Measurements from ENCODE around the gene ADAM19. TPM values are rescaled to one million over a fixed set of nuclear protein-coding genes. Genes with fewer than 3 reads are reported as not detected.

The ADAM19 gene, protein sequence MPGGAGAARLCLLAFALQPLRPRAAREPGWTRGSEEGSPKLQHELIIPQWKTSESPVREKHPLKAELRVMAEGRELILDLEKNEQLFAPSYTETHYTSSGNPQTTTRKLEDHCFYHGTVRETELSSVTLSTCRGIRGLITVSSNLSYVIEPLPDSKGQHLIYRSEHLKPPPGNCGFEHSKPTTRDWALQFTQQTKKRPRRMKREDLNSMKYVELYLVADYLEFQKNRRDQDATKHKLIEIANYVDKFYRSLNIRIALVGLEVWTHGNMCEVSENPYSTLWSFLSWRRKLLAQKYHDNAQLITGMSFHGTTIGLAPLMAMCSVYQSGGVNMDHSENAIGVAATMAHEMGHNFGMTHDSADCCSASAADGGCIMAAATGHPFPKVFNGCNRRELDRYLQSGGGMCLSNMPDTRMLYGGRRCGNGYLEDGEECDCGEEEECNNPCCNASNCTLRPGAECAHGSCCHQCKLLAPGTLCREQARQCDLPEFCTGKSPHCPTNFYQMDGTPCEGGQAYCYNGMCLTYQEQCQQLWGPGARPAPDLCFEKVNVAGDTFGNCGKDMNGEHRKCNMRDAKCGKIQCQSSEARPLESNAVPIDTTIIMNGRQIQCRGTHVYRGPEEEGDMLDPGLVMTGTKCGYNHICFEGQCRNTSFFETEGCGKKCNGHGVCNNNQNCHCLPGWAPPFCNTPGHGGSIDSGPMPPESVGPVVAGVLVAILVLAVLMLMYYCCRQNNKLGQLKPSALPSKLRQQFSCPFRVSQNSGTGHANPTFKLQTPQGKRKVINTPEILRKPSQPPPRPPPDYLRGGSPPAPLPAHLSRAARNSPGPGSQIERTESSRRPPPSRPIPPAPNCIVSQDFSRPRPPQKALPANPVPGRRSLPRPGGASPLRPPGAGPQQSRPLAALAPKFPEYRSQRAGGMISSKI
- 100 to 1,000 TPM; 358 to 384 TPM for total RNA-seq

- H3K27me3 Mint-ChIP-seq = no peaks in the 10 kb centered on the region
- ATAC-seq (peak; percentile 84 to 89), DNase-seq (ENCODE audit: low spot score) (peak; percentile 71)
- H3K9me3 Mint-ChIP-seq = no peaks in the 10 kb centered on the region
- H3K4me1 Mint-ChIP-seq (ENCODE audit: low read depth in 2 of 2) = peaks cover 38 to 55% of the 10 kb centered on the region in 2 donors
- peak within 1 kb of the TSS; percentile 97 for H3K4me3 Mint-ChIP-seq
- H3K27ac Mint-ChIP-seq = peak within 1 kb of the TSS; percentile 79 to 89
- peaks cover 26% of the 10 kb centered on the region for H3K36me3 Mint-ChIP-seq
Observed at GRCh38 chr5:157575381-157576020, at the start of gene ADAM19. TSS of gene ADAM19 (minus strand) at chr5:157575775. CDS start at chr5:157575696, 79 bp downstream.

DNA sequence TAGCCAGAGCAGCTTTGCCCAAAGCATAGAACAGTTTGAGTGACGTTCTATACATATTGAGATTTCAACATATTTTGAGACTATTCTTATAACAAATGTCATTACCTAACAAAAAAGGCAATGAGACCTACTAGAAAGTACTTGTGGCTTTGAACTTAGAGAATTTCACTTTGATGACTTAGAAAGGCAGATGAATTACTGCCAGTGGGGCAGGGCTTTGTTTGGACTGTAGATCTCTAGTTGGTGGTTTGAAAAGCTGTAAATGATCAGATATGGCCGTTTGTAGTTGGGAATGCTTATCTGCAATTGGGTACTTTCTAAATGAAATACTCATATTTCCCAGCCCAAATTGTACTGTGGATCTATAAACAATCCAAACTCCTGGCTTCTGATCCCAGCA, 48.6 kb upstream of the ADAM19 start:
- DNase-seq (ENCODE audit: low spot score) = no peak
- no peaks in the 10 kb centered on the region for H3K9me3 Mint-ChIP-seq
- ATAC-seq = no peak
- H3K27ac Mint-ChIP-seq = no peak overlapping the region
- H3K36me3 Mint-ChIP-seq = peaks cover 17% of the 10 kb centered on the region
- peaks cover 3 to 4% of the 10 kb centered on the region in 2 donors for H3K4me1 Mint-ChIP-seq (ENCODE audit: low read depth in 2 of 2)
- H3K4me3 Mint-ChIP-seq = no peak overlapping the region
- peaks cover 7 to 9% of the 10 kb centered on the region in 2 donors for H3K27me3 Mint-ChIP-seq

GRCh38 chr5:157620776-157621175, 45.2 kb upstream of the ADAM19 start:
- H3K4me1 Mint-ChIP-seq (ENCODE audit: low read depth in 2 of 2) = peaks cover 3 to 4% of the 10 kb centered on the region in 2 donors
- peaks cover 7 to 10% of the 10 kb centered on the region in 2 donors for H3K27me3 Mint-ChIP-seq
- DNase-seq (ENCODE audit: low spot score) (no peak), ATAC-seq (no peak)
- no peak overlapping the region for H3K4me3 Mint-ChIP-seq
- H3K36me3 Mint-ChIP-seq = peaks cover 17% of the 10 kb centered on the region
- H3K9me3 Mint-ChIP-seq = no peaks in the 10 kb centered on the region
- H3K27ac Mint-ChIP-seq = no peak overlapping the region

GRCh38 chr5:157618191-157618765, 42.7 kb upstream of the ADAM19 start:
- H3K27ac Mint-ChIP-seq = peak overlapping the region in 1 of 2 donors; percentile 62
- peaks cover 0 to 7% of the 10 kb centered on the region in 2 donors for H3K27me3 Mint-ChIP-seq
- H3K36me3 Mint-ChIP-seq = peaks cover 17% of the 10 kb centered on the region
- peaks cover 12 to 13% of the 10 kb centered on the region in 2 donors for H3K4me1 Mint-ChIP-seq (ENCODE audit: low read depth in 2 of 2)
- ATAC-seq = no peak
- H3K9me3 Mint-ChIP-seq = no peaks in the 10 kb centered on the region
- no peak overlapping the region for H3K4me3 Mint-ChIP-seq
- no peak for DNase-seq (ENCODE audit: low spot score)

GRCh38 chr5:157616785-157617184, 41.2 kb upstream of the ADAM19 start:
- no peak overlapping the region for H3K4me3 Mint-ChIP-seq
- peaks cover 0 to 2% of the 10 kb centered on the region in 2 donors for H3K27me3 Mint-ChIP-seq
- H3K27ac Mint-ChIP-seq = peak overlapping the region in 1 of 2 donors; percentile 33
- no peak for DNase-seq (ENCODE audit: low spot score)
- H3K4me1 Mint-ChIP-seq (ENCODE audit: low read depth in 2 of 2) = peaks cover 23% of the 10 kb centered on the region in 2 donors
- H3K36me3 Mint-ChIP-seq = peaks cover 7% of the 10 kb centered on the region
- no peak for ATAC-seq
- H3K9me3 Mint-ChIP-seq = no peaks in the 10 kb centered on the region

- DNase-seq (ENCODE audit: low spot score) (no peak), ATAC-seq (peak; percentile 43 to 52)
- Mint-ChIP-seq H3K9me3 (no peaks in the 10 kb centered on the region), H3K4me1 (ENCODE audit: low read depth in 2 of 2) (peaks cover 41 to 44% of the 10 kb centered on the region in 2 donors), H3K4me3 (peak overlapping the region; percentile 69), H3K27me3 (peaks cover 0 to 2% of the 10 kb centered on the region in 2 donors), H3K27ac (peak overlapping the region; percentile 84 to 94), H3K36me3 (no peaks in the 10 kb centered on the region)
Observed at GRCh38 chr5:157613385-157614245, 38.0 kb upstream of the ADAM19 start.

DNA sequence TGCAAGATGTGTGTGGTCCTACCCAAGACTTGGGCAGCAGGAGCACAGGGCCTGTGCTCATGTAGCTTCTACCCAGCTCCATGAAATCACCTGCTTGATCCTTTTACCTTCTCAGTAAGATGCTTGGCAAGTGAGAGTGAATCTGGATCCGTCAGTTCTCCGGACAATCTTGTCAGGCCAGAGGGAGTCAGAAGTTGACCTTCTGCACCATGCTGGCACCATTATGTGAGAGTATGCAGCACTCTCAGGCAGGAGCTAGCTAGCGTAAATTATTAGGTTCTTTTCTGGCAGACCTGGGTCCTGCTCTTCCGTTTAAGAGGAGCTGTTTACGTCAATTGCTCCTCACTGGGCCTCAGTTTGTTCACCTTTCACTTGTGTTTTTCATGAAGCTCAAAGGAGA, 37.0 kb upstream of the ADAM19 start:
- no peak for ATAC-seq
- no peak for DNase-seq (ENCODE audit: low spot score)
- H3K4me3 Mint-ChIP-seq = no peak overlapping the region
- peaks cover 51 to 53% of the 10 kb centered on the region in 2 donors for H3K4me1 Mint-ChIP-seq (ENCODE audit: low read depth in 2 of 2)
- H3K27ac Mint-ChIP-seq = peak overlapping the region; percentile 84 to 94
- no peaks in the 10 kb centered on the region for H3K36me3 Mint-ChIP-seq
- H3K9me3 Mint-ChIP-seq = no peaks in the 10 kb centered on the region
- H3K27me3 Mint-ChIP-seq = no peaks in the 10 kb centered on the region

DNA sequence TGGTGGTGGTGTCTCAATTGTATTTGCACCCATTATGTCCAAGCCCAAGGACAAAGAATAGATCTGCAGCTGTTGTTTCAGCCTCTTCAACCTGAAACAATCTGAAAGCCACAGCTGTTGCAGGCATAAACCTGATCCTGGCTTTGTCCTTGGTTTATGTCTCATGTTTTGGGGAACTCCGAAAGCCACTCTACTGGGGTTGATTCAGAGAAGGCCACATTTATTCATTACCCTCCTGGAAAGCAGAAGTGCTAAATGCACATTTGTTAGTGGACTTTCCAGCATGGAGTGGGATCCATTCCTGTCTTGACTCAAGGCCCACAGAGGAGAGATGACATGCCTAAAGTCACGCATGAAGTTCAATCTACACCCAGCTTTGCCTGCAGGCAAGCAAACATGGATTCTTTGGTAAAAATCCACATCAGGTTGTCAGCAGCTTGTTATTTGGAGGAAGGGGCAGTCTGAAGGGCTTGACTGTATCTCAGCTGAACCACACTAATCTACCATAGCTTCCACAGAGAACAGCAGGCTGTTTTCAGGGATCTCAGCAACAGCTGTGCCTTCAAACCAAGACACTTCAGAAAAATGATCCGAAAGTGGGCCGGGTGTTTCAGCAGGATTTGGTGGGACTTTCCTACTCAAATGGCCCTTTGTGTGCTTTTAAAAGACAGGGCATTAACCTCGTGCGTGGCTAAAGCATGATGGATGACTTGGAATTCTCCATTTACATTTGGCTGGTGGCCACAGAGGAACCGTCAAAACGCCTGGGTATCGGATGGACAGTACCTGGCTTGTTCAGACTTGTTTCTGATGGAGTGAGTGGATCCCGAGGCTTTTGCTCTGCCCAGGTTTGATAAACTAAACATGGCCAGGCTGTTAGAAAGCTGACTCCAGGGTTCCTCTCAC, 36.2 kb upstream of the ADAM19 start:
- Mint-ChIP-seq H3K27ac (peak overlapping the region; percentile 15 to 94), H3K4me3 (peak overlapping the region; percentile 16), H3K9me3 (no peaks in the 10 kb centered on the region), H3K4me1 (ENCODE audit: low read depth in 2 of 2) (peaks cover 58 to 61% of the 10 kb centered on the region in 2 donors), H3K27me3 (no peaks in the 10 kb centered on the region), H3K36me3 (no peaks in the 10 kb centered on the region)
- no peak for ATAC-seq
- DNase-seq (ENCODE audit: low spot score) = no peak

- H3K27ac Mint-ChIP-seq = peak overlapping the region; percentile 15 to 94
- DNase-seq (ENCODE audit: low spot score) (no peak), ATAC-seq (no peak)
- no peaks in the 10 kb centered on the region for H3K36me3 Mint-ChIP-seq
- H3K27me3 Mint-ChIP-seq = no peaks in the 10 kb centered on the region
- H3K9me3 Mint-ChIP-seq = no peaks in the 10 kb centered on the region
- H3K4me3 Mint-ChIP-seq = peak overlapping the region; percentile 16
- H3K4me1 Mint-ChIP-seq (ENCODE audit: low read depth in 2 of 2) = peaks cover 64% of the 10 kb centered on the region in 2 donors
Observed at GRCh38 chr5:157610990-157611389, 35.4 kb upstream of the ADAM19 start.

- H3K4me1 Mint-ChIP-seq (ENCODE audit: low read depth in 2 of 2) = peaks cover 67% of the 10 kb centered on the region in 2 donors
- ATAC-seq = no peak
- no peak for DNase-seq (ENCODE audit: low spot score)
- H3K36me3 Mint-ChIP-seq = no peaks in the 10 kb centered on the region
- H3K9me3 Mint-ChIP-seq = no peaks in the 10 kb centered on the region
- peak overlapping the region; percentile 32 for H3K4me3 Mint-ChIP-seq
- no peaks in the 10 kb centered on the region for H3K27me3 Mint-ChIP-seq
- peak overlapping the region; percentile 95 to 100 for H3K27ac Mint-ChIP-seq
Observed at GRCh38 chr5:157608972-157609565, 33.5 kb upstream of the ADAM19 start.

DNA sequence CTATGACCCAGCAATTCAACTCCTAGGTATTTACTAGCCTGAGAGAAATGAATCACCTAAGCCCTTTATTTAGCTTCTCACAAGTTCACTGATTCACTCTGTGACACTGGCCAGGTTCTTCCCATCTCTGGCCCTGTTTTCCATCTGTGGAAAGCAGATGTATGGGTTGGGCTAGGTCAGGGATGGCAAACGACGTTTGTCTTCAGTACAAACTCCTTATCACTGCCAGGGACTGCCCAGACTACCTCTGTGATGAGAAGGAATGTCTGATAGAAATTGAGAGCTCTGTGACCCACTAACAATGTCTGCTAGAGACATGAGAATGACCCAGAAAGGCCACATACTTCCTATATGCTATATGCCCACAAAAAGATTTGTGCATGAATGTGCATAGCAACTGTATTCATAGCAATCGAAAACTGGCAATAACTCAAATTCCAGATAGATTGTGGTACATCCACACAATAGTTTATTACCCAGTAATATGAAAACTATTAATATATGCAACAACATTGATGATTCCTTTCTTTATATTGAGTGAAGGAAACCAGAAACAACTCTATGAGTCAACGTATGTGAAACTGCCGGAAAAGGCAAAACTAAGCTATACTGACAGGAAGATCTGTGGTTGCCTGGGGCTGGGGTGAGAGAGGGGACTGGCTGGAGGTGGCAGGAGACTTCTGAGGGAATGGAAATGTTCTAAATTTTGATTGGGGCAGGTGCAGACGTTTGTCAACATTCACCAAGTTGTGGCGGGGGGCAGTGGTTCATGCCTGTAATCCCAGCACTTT, 32.0 kb upstream of the ADAM19 start:
- ATAC-seq (peak; percentile 85 to 88), DNase-seq (ENCODE audit: low spot score) (peak; percentile 88)
- Mint-ChIP-seq H3K4me3 (peak overlapping the region; percentile 81), H3K4me1 (ENCODE audit: low read depth in 2 of 2) (peaks cover 67% of the 10 kb centered on the region in 2 donors), H3K9me3 (peaks cover 1% of the 10 kb centered on the region), H3K36me3 (no peaks in the 10 kb centered on the region), H3K27ac (peak overlapping the region; percentile 95 to 100), H3K27me3 (no peaks in the 10 kb centered on the region)
